AG20443 (cell line): ENCODE measurements around the gene MPG.
"Not testable (repeated sequence)": the region's sequence is repeated elsewhere in the genome, so short reads cannot be mapped to it uniquely, and the experiment has no call there.

Source experiments
- DNase-seq: peaks from one replicate; pipeline ENCODE4 v3.0.0; 2012; ENCODE audit warnings: low spot score, mixed read lengths

The MPG gene, protein sequence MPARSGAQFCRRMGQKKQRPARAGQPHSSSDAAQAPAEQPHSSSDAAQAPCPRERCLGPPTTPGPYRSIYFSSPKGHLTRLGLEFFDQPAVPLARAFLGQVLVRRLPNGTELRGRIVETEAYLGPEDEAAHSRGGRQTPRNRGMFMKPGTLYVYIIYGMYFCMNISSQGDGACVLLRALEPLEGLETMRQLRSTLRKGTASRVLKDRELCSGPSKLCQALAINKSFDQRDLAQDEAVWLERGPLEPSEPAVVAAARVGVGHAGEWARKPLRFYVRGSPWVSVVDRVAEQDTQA

DNA sequence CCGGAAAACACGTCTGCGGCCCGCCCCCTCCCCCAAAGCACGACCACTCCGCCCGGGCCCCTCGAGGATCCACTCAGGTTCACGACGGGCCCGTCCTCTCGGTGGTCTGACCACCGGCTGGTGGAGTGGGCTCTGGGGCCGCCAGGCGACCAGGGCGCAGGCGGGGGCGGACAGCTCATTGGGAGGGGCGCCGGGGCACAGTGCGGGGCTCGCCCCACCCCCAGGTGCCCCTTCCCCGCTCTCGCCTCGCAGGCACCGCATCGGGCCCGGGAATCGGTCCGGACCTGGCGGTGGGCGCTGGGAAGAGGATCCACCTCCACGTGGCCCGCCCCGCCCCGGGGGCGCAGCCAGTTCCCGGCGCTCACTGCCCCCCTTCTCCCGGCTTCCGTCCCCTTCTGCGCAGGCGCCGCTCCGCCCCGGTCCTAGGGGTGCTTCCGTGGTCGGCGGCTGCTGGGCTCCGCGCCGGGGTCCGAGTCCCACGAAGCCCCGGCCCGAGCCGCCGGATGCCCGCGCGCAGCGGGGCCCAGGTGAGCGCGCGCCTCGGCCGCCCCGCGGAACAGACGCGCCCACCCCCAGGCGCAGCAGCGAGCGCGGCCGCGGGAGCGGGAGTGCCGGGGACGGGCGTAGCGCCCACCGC lies at the start of gene MPG:
Gene MPG (plus strand): TSS at position 419 of the 637 bp plus-strand sequence. CDS start 85 bp downstream, at position 504.
- peak; percentile 98 for DNase-seq

DNA sequence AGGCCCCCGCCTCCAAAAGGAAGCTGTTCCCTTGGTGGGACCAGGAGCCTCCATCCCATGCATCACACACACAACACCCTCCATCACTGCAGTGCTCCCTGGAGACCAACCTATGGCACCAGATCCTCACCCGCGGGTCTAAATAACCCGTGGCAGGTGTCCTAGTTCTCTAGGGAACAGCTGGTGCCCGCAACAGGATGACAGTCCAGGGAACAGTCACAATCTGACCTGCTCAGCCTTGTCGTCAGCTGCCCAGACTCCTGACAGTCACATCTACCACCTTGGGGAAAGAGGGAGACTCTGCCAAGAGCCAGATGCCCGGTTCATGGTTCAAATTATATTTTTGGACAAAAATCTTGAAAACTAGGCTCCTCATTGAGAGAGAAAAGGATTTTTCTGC lies 47.4 kb upstream of the MPG start:
- not testable (repeated sequence) for DNase-seq

DNA sequence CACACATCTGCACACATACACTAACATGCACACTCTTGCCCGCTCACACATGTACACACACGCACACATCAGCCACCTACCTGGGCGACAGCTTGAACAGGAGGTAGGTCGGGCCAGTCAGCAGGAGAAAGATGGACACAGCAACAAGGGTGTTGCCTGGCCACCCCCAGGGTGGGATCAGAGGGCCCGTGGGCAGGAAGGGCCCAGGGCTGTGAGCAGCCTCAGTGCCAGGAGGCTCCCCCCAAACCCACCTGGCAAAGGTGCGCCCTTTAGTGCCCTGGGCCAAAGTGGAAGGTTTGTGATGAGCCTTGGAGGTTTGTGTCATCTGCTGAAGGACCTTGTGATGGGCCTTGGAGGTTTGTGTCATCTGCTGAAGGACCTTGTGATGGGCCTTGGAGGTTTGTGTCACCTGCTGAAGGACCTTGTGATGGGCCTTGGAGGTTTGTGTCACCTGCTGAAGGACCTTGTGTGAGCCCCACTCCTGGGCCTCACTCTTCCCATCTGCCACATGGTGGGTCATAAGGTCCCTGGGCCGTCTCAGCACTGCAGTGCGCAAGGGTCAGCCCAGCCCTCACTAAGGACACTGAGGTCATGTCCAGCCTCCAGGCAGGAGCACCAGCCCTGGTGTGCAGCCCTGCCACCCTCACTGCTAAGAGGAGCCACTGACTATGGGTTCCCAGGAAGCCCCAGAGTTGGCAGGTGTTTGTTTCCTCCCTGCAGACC lies 44.7 kb upstream of the MPG start:
- not testable (repeated sequence) for DNase-seq

DNA sequence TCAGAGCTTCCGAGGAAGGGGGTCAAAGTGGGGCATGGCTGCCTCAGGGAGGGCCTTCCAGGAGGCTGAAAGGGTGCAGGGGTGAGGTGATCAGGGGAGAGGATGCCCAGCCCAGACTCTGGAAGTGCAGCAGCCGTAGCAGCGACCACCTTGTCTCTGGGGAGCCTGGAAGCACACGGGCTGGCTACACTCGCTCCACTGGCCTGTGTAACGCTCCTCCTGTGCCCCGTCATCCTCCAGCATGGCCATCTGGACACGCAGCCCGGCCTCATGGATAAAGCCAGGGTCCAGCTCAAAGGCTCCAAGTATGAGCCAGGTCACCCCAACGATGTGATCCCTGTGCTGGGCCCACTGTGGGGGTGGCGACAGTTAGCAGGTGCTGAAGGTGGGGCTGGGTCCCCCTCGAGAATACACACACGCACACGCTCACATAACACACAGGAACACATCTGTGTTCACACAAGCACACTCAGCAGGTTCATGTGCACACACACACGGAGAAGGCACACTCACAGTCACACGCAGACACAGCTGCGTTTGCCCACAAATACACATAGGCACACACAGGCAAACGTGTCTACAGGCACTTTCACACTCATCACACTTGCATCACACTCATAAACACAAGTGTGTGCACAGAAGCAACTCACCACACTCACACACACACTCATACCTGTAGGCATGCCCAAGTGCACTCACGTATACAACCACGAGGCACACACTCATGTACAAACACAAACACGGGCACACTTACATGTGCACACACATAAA lies 44.0 kb upstream of the MPG start:
- no peak for DNase-seq

DNA sequence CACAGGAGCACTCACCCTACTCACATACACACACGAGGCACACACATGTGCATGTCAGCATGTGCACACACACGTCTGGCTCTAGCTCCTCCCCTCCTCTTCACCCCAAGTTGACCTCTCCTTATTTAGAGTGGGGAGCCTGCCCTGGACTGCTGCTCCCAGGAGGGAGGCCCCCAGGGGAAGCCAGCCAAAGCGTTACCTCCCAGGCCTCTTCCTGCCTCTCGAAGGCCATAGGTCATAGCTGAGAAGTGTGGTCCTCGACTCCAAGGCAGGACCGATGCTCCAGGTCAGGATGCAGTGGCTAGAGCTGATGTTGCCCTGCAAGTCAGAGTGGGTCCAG lies 43.4 kb upstream of the MPG start:
- no peak for DNase-seq

DNA sequence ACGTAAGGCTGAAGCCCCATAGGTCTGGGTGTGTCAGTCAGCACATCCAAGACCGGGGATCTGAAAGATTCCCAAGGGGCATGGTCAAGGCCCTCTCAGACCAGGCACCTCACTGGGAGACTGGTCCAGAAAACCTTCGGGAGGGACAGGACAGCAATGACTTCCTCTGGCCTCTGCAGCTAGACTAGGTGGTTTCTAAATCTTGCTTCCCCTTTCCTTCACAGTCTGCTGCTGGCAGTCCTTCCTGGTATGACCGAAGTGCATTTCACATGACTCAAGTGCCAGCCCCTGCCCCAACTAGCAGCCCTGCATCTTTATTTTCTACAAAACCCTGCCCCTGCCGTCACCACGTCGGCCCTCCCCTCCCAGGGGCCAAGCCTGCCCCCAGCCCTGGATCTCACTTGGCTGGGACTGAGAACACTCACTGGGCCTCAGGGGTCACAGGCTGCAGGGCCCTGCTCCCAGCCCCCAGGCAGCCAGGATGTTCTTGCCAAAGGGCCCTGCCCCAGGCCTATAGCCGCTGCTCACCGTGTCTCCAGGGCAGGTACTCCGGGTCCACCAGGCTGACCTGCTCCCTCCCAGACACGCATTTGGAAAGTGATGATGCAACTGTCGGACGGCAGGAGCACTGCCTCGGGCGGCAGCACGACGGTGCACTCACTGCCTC lies 42.9 kb upstream of the MPG start:
- DNase-seq: no peak

DNA sequence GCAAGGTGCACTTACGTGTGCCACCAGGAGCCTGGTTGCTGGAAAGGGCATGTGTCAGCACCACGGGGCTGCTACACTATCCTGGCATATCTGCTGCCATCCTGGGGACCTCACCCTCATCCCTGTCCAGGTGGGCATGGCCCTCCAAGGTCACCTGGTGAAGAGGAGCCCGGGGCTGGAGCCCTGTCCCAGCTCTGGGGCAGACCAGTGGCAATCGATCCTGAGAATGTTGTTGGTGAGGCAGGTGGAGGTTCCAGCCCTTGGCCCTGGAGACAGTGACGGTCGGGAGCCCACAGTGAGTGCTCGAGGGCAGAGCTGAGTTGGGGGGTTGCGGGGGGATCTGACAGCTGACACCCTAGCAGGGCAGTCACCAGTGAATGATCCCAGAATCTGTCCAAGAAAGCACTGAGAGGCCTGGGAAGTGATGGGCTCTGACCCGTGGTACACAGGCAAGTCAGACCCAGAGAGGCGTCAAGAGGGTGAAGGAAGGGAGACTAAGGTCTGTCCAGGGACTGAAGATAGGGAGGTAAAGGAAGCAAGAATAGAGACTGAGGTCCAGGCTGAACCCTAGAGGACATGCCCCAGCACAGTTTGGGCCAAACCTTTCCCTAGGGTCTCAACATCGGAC lies 42.2 kb upstream of the MPG start:
- DNase-seq: no peak

DNA sequence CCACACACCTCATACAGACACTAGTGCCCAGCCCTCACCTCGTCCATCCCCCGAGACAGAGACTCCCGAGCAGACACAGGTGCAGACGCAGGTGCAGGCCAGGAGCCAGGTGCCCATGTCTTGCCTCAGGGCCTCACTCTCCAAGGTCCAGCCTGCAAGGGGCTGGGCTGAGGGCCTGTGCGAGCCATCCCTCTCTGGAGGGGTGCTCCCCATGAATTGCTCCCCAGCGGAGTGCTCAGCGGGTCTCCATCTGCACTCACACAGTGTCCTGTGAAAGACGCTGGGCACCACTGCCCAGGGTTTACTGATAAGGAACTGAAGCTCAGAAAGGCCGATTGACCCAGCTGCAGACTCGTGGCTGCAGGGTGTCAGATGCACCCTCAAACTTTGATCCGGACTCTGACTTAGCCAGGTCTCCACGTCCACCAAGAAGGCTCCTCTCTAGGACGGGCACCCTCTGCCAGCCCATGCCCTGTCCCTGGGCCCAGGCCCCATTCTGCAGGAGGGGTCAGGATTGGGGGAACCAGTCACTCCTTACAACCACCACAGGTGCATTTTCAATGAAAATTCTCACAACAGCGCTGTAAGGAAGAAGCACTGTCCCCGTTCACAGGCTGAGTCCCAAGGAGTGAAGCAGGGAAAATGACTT lies 41.6 kb upstream of the MPG start:
- no peak for DNase-seq

DNA sequence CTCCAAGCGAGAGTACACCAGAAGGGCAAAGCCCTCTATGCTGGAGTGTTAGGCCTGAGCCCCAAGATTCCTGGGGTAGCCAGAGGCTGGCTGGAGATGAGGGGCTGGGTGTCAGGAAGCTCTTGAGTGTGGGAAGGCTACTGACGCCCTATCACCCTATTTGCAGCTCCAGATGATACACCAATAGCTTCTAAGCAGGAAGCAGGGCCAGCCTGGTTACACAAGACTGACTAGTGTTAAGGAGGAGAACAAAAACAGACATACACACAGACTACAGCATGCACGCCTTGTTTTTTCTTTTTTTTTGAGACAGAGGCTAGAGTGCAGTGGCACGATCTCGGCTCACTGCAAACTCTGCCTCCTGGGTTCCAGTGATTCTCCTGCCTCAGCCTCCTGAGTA lies 40.5 kb upstream of the MPG start:
- DNase-seq: no peak

DNA sequence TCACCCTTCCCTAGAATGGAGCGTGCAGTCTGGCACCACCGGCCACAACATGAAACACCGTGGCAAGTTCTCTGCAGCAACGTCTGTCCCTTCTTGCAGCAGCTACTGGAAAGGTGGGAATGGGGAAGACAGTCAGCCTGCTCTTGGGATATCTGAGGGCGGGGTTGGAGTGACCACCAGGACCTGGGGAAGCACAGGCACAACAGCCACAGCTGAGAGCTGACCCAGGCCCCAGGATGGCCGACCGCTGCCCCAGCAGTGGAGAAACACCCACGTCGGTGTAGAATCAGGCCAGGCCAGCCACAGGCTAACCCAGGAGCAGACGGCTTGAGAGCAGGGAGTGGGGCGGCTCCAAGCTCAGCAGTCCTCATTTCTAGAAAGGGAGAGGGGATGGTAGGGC lies 39.8 kb upstream of the MPG start:
- DNase-seq: not testable (repeated sequence)

DNA sequence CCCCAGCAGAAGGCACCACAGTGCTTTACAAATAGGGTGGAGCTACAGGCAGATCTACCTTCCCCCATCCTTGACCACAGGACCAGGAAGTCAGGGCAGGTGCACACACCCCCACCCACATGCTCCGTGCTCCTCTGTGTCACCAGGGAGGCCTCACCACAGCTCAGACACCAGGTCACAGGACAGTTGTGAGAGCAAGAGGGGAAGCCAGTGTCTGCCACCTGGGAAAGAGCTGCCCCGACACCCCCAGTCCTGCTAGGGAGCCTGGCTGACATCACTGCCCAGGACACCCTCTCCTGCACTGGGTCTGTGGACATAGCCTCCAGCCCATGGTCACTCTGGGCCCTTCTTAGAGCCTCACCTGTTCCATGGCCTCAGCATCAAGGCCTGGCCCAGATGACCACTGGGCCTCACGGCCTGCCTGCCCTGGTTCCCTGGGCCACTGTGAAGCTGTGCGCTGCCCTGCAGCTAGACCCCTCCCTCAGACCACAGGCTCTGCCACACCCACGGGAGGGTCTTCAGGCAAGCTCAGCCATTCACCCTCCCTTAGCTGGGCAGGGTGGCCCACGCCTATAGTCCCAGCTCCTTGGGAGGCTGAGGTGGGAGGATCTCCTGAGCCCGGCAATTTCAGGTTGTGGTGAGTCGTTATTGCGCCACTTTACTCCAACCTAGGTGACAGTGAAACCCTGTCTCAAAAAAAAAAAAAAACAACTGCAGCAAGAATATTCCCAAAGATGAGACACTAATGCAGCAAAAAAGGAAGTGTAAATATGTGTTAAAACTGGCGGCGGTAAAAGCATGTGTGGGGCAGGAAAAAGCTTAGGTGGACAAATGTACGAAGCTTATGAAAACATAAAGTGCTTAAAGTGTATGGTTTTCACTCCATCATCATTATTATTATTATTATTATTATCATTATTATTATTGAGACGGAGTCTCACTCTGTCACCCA lies 38.8 kb upstream of the MPG start:
- no peak for DNase-seq

DNA sequence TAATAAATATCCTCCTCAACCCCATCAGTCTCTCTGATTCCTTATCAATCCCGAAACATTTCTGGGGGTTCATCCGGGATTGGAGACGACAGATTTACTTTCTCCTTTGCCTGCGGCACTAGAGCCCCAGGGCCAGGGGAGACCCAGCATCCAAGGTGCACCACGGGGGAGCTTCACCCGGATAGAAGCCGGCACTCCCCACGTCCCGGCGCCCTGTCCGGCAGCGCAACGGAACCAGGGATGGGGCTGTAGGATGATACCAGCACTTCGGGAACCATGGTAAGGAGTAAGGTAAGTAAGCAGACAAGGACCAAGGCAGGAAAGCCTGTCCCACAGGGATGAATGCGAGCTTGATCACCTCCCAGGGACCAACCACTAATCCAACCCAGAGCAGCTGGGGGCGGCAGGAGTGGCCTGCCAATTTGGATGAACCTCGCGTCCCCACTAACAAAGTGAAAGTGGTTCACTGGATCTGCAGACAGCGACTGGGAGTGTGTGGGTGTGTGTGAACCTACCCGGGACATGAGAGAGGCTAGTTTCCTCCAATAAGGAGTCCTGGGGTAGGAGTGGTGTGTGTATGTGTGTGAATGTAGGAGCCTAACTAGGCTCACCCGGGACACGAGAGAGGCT lies 36.5 kb upstream of the MPG start:
- no peak for DNase-seq

DNA sequence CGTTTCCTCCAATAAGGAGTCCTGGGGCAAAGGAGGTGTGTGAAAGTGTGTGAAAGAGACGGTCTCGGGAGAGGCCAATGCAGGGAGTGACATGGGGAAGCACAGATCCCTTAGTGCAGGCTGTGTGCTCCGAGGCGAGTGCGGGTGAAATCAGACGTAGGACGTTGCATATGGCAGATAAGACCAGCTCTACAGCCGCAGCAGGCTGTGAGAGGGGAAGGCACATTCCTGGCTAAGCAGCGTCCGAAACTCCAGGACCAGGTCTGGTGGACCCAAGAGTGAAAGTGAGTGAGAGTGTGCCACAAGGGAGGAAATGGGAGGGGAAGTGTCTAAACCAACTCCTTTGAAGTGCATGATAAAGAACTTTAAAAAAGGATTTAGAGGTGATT lies 36.0 kb upstream of the MPG start:
- no peak for DNase-seq

DNA sequence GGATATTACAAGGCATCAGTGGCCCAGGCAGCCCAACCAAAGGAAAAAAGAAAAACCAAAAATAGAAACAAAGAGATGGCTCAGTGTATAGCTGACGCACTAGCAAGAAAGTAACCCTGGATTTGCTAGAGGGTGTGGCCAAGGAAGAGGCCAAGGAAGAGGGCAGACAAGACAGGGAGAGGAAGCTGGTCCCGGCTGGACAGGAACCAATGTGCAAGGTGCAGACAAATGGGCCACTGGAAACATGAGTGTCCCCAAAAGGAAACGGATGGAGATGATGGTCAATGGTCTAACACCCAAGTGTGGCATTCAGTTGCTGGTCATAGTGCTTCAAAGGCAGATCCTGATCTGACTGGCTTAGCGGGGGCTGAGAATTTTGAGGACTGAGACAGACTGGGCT lies 35.3 kb upstream of the MPG start:
- DNase-seq: no peak

DNA sequence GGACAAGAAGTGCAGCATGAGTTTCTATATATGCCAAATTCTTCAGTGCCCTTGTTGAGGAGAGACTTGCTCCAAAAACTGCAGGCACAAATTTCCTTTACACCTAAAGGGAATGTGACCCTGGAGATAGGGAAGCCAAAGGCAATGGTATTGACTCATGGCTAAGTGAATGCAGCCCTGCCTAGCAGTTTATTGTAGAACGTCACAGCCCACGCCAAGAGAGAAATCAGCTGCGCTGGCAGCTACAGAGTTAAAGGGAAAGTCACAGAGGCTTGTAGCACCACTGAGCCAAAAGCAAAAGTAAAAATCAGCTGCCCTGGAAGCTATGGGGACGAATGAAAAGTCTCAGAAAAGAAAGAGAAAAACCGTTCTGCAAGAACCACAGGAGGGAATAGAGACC lies 34.7 kb upstream of the MPG start:
- no peak for DNase-seq

DNA sequence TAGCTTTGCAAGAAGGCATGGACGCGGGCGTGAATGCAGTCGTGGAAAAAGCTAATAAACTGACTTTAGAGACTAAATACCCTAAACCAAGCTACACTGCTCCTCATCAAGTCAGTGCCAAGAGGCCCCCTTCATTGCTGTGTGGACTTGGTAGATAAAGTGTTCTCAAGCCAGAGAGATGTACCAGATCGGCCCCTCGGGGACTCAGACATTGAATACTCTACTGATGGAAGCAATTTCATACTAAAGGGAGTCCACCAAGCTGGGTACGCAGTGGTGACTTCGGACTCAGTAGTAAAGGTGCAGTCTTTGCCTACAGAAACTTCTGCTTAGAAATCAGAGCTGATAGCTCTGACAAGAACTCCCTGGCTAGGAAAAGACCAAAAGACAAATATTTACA lies 33.4 kb upstream of the MPG start:
- no peak for DNase-seq

DNA sequence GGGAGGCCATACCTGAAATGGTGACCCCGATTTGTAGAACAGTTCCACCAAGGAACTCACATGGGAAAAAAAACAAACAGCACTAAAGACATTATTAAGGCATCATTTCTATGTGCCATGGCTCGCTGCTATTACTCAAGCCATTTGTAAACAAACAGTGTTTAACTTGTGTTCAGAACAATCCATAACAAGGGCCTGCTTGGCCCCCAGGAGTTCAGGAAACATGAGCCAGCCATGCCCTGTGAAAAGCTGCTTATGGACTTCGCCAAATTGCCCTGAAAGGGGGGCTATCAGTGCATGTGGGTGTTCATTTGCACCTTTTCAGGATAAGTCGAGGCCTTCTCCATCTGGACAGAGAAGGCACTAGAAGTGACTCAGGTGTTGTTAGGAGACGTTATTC lies 32.6 kb upstream of the MPG start:
- no peak for DNase-seq

DNA sequence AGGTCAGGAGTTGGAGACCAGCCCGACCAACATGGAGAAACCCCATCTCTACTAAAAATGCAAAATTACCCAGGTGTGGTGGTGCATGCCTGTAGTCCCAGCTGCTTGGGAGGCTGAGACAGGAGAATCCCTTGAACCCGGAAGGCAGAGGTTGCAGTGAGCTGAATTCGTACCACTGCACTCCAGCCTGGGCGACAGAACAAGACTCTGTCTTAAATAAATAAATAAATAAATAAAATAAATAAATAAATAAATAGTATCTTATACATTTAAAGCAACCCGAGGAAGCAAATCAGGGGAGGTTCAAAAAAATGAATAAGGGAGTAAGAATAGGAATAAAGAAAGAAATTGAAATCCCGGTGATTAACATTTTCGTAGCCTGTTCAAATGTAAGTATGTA lies 31.5 kb upstream of the MPG start:
- DNase-seq: not testable (repeated sequence)

DNA sequence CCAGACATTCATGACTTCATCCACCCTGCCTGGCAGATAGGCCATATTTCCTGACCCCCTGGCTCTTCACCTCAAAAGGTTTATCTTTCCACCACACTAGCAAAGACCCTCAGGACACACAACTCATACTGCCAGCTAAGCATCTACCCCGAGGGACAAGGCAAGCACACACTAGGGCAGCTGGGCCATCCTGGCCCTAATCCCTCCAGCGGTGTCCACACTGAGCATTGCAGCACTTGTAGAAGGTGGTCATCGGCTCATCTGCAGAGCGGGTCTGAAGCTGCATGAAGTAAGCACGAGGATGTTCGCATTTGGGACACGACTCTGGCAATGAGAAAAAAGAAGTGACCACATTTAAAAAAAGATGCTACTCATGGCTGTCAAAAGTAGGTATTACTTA lies 30.8 kb upstream of the MPG start:
- no peak for DNase-seq
